HG02610 (cell line): ENCODE results near the gene KCNJ10.

Experiments
- ATAC-seq: cut with Tn5 transposase; IDR thresholded peaks from one replicate; pipeline ENCODE4 v1.9.1; 2021; ENCODE audit warnings: mild to moderate bottlenecking, moderate library complexity; ENCODE audit not compliant: unreplicated experiment

The KCNJ10 gene

GRCh38 chr1:159992161-159992560 is 77.8 kb downstream of the KCNJ10 start:
- no peak for ATAC-seq

- ATAC-seq: no peak
Observed at GRCh38 chr1:159991513-159991912, 78.4 kb downstream of the KCNJ10 start.

- no peak for ATAC-seq
Observed at GRCh38 chr1:159990005-159990404, 80.0 kb downstream of the KCNJ10 start.

GRCh38 chr1:159989581-159989980 is 80.4 kb downstream of the KCNJ10 start:
- no peak for ATAC-seq

- no peak for ATAC-seq
Observed at GRCh38 chr1:159988006-159988405, 82.0 kb downstream of the KCNJ10 start.

GRCh38 chr1:159987186-159987585 is 82.8 kb downstream of the KCNJ10 start:
- no peak for ATAC-seq

GRCh38 chr1:159986531-159986930 is 83.4 kb downstream of the KCNJ10 start:
- no peak for ATAC-seq

GRCh38 chr1:159986093-159986492 is 83.9 kb downstream of the KCNJ10 start:
- ATAC-seq: no peak

GRCh38 chr1:159985473-159985872 is 84.5 kb downstream of the KCNJ10 start:
- ATAC-seq: no peak

- ATAC-seq: no peak
Observed at GRCh38 chr1:159983681-159984080, 86.3 kb downstream of the KCNJ10 start.

- no peak for ATAC-seq
Observed at GRCh38 chr1:159982280-159982679, 87.7 kb downstream of the KCNJ10 start.

- ATAC-seq: no peak
Observed at GRCh38 chr1:159981351-159982055, 88.5 kb downstream of the KCNJ10 start.

GRCh38 chr1:159980786-159981185 is 89.2 kb downstream of the KCNJ10 start:
- ATAC-seq: no peak

- no peak for ATAC-seq
Observed at GRCh38 chr1:159980076-159980475, 89.9 kb downstream of the KCNJ10 start.

GRCh38 chr1:159979257-159979656 is 90.7 kb downstream of the KCNJ10 start:
- ATAC-seq: no peak

- no peak for ATAC-seq
Observed at GRCh38 chr1:159978107-159978398, 91.9 kb downstream of the KCNJ10 start.

GRCh38 chr1:159977364-159978106 is 92.4 kb downstream of the KCNJ10 start:
- ATAC-seq: no peak

- ATAC-seq: no peak
Observed at GRCh38 chr1:159974350-159974965, 95.5 kb downstream of the KCNJ10 start.

- ATAC-seq: no peak
Observed at GRCh38 chr1:159973350-159973940, 96.5 kb downstream of the KCNJ10 start.

GRCh38 chr1:159972443-159973205 is 97.3 kb downstream of the KCNJ10 start:
- ATAC-seq: no peak

GRCh38 chr1:159970932-159971342 is 99.0 kb downstream of the KCNJ10 start:
- no peak for ATAC-seq
